Measurements from ENCODE around the gene DUSP16. TPM values are rescaled to one million over a fixed set of nuclear protein-coding genes. Genes with fewer than 3 reads are reported as not detected.
"Not testable (repeated sequence)": the region's sequence is repeated elsewhere in the genome, so short reads cannot be mapped to it uniquely, and the experiment has no call there.

The DUSP16 gene
- total RNA-seq, 1 donor = 2.4 TPM

DNA sequence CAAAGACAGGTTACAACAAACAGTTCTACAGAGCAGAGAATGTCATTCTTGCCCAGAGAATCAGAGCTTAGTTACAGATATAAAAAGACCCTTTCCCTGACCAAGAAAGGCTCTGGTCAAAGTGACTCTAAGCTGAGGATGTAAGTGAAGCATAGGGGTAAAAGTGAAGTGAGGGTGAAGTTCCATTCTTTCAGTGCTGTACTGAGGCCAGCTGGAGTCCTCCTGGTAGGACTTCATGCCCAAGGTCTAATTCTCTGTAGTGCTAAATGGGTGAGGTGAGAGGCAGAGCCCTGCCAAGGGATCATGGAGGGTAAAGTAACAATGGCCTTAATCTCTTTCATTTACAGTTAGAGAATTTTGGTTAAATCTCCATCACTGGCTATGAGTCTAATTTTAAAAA lies 38.5 kb downstream of the DUSP16 start:
- no peak for DNase-seq (ENCODE audit: low read depth in 2 of 3, low spot score in 2 of 3)

DNA sequence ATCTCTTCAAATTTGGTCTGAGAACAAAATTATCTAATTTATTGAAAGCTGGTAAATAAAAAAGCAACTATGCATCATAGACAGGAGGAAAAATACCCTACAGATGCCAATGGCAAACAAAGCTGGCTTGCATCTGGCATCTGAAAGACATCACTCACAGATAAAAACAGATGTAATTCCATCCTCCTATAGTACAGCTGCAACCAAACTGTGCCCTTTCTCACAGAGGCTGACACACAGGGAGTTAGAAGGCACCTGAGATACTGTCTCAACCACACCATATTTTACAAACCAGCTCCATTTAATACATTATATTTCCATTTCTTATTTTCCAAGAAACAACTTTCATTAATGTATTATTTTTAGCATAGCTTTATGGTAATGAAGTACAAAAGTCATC lies 39.4 kb downstream of the DUSP16 start:
- DNase-seq (ENCODE audit: low read depth in 2 of 3, low spot score in 2 of 3) = no peak

DNA sequence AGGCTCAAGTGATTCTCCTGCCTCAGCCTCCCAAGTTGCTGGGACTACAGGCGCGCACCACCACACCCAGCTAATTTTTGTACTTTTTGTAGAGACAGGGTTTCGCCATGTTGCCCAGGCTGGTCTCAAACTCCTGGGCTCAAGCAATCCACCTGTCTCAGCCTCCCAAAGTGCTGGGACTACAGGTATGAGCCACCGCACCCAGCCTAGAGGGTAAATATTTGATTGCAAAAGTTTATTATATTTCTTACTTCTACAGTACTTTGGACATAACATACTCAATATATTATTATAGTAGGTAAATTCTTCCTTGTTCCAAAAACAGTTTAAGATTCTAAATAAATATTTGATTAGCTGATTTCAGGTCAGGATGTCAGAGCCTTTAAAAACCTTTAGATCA lies 40.0 kb downstream of the DUSP16 start:
- not testable (repeated sequence) for DNase-seq (ENCODE audit: low read depth in 2 of 3, low spot score in 2 of 3)

DNA sequence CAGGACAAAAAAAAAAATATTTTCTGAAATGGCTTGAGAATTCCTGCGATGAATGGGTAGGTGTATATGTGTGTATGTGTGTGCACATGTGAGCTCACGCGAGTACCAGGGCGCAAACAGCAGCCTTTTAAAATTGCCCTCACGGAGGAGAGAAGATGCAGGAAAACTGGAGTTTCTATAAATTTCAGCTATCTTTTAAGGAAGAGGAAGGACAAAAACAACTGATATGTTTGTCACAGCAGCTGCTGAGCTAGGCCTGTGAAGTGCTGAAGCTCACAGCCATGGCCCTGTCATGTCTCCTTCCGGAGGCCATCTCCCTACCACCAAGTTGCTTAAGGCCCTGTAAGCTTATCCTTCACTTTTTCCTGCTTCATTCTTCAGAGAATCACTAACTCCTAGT lies 40.8 kb downstream of the DUSP16 start:
- no peak for DNase-seq (ENCODE audit: low read depth in 2 of 3, low spot score in 2 of 3)

DNA sequence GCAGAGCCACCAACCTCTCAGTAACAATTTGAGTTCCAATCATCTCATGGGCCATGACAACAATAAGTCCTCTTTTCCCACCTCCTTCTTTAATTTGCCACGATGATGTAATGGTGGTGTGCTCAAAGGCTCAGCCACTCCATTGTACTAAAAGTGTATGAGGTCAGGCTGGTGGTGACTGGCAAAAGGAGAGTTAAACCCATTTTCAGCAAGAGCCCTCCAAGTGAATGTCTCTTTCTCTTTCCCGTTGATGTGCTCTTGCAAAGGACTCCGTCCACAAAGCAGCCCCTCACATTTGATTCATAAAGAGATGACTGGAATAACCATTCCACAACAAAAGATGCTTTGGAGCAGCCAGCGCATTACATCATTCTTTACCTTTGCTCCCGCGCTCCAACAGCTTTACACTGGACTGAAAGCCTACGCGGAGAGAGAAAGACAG lies 41.6 kb downstream of the DUSP16 start:
- no peak for DNase-seq (ENCODE audit: low read depth in 2 of 3, low spot score in 2 of 3)

DNA sequence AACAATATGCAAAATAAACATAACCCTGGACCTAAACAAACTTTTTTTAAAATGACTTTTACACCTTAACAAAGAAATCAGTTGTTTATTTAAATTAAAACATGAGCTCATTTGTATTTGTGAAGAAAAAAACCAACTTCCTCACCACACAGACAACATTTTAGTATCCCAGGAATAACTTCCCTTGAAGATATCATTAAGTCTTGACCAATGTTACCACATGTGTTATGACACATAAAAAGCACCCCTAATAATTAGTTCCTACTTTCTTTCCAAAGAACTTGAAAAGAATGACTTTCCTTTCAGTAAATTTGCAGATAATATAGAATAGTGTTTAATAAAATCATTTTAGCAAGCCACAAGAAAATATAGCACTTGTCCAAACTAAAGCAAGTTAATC lies 42.4 kb downstream of the DUSP16 start:
- no peak for DNase-seq (ENCODE audit: low read depth in 2 of 3, low spot score in 2 of 3)

DNA sequence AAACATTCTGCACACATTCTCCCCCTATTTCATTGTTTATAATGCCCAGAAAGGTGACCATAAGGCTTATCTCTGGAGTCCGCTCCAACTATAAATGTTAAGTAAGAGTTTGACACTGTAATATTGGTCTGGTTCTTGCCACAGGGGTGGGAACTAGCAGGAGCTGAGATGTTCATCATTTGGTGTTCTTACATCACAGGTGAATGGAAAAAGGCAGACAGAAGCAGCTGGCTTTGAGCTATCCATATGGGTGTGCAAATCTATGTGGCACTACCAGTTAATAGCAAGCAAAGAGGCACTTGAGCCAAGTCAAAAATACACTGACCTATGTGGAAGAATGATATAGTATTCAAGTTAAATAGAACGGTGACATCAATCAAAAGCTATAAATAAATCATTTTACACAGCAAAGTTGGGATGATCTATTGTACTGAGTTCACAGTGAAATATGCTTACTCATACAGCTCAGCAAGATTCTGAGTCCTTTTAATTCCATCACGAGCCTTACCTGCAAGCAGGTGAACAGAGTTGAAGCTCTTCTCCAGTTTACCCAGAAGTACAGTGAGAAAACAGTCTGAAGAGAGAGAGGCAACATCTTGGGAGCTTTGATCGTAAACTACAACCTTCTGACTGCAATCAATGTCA lies 43.2 kb downstream of the DUSP16 start:
- no peak for DNase-seq (ENCODE audit: low read depth in 2 of 3, low spot score in 2 of 3)

DNA sequence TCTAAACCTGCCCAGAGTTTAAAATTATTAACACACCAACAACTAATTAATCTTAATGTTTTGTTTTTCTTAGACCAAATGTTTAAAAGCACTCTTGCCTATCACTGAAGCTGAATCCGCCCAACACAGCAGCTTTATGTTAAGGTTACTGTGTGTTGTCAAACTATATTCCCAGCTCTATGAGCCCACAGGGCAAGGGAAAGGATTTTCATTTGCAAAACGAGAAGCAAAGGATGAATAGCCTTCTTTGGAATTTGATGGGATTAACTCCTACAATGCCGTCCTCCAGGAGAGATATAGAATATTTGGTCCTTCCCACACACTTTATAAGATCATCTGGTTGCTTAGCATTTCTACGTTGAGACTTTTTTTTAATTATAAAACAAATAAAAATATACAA lies 43.7 kb downstream of the DUSP16 start:
- no peak for DNase-seq (ENCODE audit: low read depth in 2 of 3, low spot score in 2 of 3)

DNA sequence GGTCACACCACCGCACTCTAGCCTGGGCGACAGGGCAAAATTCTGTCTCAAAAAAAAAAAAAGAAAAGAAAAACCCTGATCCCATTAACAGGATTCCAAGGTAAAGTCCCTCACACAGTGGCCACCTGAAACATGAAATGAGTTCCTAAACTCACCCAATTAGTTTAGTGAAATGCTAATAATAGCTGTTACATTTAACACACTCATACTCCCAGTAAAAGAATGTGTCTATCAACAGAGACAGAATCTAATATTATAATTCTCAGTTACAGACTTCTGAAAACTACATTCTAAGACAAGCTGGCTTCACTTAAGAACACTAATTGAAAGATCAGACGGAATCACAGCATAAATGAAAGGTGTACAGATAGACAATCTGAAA lies 44.2 kb downstream of the DUSP16 start:
- no peak for DNase-seq (ENCODE audit: low read depth in 2 of 3, low spot score in 2 of 3)

DNA sequence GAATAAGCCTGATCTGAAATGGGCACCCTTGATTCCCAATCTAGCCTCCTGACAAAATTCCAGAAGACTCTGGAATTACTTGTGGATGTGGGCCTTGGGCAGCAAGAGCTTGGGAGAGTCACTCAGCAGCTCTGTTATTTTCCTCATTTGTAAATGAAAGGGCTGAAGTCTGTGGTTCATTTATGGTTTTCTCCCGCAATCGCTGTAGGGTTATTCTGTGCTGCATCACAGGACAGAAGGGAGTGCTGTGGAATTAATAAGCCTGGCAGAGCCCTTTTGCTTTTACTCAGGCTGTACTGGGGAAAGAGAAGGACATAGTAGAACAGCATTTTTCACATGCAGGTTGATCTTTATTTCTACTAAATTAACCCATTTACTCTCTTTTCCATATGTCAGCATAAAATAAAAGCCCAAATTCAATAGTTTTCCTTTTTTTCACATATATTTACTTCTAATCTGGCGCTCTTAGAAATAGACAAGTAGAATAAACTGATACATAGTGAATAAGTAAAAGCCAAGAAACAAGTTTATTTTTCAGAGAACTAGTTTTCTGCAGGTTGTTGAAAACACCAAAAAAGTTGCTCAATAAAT lies 49.2 kb downstream of the DUSP16 start:
- DNase-seq (ENCODE audit: low read depth in 2 of 3, low spot score in 2 of 3) = no peak

DNA sequence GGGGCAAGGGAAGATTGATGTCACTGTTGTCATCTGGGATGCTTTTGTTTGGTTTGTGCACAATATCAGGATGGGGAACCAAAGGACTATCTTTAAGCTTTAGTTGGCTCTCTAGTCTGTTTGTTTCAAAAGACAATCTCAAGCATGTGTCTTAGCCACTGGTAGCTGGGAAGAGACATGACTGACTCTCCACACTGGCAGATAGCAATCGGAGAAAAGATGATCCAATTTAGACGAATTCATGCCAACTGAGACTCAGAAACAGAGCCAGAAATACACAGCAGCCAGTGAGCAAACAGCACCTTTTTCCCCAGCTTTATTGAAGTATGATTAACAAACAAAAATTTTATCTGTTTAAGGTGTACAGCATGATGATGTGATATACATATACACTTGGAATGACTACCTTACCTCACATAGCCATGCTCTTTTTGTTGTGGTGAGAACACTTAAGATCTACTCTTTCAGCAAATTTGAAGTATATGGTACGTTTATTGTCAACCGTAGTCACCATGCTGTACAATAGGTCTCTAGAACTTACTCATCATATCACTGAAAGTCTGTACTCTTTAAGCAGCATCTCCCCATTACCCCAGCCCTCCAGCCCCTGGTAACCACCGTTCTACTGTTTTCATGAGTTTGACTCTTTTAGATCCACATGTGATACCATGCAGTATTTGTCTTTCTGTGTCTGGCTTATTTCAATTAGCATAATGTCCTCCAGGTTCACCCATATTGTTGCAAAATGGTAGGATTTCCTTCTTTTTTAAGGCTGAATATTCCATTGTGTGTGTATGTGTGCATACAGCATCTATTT lies 50.6 kb downstream of the DUSP16 start:
- no peak for DNase-seq (ENCODE audit: low read depth in 2 of 3, low spot score in 2 of 3)

DNA sequence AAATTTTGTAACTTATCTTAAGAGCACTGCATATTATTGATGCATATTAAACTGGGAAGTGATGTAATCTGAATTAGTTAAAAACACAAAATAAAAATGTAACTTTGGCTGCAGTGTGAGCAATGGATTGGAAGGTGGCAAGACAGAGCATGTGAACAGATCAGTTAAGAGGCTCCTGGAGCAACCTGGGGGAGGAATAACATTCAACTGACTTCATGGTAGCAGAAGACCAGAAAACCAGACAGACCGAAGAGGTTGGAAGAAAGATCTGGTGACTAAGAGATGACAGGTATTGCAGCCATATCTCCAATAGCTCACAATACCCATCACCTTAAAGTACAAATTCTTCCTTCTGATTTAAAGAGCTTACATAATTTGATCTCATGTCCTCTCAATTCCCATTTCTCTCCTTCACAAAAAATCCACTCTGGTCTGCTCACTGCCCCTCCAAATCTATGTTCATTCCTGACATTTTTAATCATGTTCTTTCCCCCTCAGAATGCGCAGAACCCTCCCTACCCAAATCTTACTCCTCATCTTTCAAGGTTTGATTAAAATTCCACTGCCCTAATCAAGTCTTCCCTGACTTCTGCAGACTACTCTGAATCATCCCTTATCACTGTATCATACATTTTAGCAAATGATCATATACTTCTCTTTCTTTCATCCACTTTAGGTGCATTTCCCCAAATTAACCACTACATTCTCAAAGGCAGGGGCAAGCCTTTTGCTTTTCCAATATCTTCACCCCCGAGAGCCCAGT lies 51.5 kb downstream of the DUSP16 start:
- no peak for DNase-seq (ENCODE audit: low read depth in 2 of 3, low spot score in 2 of 3)

DNA sequence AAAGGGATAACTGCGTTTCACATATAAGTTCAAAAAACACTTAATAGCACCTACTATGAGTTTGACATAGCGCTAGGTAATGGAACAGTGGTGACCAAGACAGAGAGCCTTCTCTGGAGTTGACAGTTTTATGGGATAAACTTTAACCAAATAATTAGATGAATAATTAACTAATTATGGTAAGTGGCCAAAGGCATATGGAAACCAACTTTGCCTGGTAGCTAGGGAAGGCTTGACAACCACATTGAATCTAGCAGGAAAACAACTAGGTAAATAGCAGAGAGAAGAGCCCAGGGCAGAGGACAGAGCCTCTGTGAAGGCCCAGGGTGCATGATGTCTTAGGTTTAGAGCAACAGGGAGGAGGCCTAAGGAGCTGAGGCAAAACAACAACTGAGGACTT lies 52.1 kb downstream of the DUSP16 start:
- DNase-seq (ENCODE audit: low read depth in 2 of 3, low spot score in 2 of 3) = no peak

DNA sequence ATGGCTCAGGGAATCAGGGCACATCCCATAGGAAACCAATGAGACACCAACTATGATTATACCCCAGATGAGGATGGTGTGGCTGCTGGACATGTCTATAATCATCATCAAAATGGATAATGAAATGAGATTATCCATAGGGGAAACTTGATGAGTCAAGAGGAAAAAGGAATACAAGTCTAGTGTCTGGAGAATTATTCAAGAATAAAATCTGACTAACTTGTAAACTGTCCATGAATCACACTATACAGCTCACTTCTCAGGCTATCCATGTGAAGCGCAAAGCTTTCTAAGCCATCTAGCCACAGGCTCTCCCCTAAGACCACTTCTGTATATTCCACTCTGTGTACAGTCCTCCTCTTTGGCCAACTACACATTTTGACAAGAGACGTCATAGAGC lies 52.5 kb downstream of the DUSP16 start:
- DNase-seq (ENCODE audit: low read depth in 2 of 3, low spot score in 2 of 3) = no peak

DNA sequence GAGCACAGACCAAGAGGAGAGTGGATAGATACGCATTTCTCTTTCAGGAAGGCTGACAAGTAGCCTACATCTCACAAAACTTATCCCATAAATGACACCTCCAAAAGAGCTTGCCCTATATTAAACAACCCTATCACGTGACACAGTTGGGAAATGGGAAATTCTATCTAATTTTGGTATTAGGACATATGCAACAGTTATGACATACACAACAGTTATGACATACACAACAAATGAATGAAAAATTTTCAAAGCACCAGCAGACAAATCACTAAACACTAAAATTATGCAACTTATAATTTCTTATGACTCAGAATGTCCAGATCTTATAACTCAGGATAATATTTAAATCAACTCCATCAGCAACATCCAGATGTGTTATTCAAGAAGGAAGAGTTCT lies 54.1 kb downstream of the DUSP16 start:
- no peak for DNase-seq (ENCODE audit: low read depth in 2 of 3, low spot score in 2 of 3)

DNA sequence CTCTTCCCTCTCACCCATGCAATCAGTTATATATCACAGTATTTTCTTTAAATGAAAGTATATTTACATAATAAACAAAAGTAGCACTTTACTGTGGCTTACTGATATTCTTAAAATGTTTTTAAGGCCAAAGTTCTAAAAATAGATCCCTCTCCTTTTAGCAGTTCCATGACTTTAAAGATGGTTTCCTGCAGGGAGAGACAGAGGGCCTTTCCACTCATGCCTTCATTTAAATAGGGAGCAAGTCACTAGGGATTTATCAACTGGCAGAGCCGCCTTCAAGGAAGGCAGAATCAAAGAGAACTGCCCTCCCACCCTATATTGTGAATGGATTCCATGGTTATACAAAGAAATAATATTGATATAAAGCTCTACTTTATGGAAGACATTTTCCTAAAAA lies 55.5 kb downstream of the DUSP16 start:
- no peak for DNase-seq (ENCODE audit: low read depth in 2 of 3, low spot score in 2 of 3)

DNA sequence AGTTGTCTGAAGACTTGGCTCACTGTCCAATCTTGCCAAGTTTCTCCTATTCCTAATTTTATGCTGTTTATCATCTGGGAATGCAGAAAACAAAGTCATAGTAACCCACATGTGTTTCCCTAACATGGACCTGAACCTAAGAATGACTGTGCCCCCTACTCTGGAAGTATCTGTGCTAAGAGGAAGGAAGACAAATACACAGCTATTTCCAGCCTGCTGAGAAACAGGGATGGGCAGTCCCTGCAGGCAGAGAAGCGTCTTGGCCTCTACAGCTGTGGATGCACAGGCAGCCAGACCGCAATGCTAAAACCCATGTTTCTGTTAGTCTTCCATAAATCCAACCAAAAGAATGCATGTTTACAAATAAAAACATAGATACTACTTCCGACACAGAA lies 56.2 kb downstream of the DUSP16 start:
- no peak for DNase-seq (ENCODE audit: low read depth in 2 of 3, low spot score in 2 of 3)

DNA sequence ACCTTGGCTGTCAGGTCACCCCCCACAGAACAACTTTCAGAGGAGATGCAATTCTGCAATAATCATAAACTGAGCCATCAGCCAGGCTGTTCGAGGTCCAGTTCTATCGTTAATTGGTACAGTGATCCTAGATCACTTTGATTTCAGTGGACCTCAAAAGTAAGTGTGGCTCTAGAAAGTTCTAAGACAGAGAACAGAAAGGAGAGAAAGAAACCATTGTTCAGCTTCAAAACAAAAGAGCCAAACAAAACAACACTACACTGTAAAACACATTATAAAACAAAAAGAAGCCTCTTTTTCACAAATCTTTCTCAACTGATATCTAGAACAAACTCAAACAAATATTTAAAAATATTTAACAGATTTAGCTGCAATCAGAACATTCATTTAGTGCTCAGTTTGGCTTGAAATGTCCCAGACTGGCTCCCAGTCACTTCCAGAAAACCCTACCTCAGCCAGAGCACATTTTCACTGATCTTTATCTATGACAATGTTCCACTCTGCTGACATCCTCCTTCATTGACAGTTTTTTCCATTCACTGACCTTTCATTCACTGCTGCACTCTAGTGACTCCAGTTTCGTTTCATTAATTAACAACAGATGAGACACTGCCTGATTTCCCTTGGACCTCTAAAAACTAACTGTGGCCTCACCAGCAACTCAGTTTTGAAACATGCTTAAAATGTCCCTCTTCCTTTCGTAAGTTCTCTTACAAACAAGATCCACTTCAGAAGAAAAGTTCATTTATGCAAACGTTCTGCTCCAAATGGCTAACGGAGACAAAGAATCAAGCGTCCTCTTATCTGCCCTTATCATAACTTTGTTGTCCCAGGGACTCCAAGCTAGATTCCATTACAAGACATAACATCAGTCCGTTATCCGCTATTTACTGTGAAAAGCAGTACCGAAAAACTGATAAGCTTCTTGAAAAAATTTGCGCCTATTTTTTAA lies 56.8 kb downstream of the DUSP16 start:
- no peak for DNase-seq (ENCODE audit: low read depth in 2 of 3, low spot score in 2 of 3)

DNA sequence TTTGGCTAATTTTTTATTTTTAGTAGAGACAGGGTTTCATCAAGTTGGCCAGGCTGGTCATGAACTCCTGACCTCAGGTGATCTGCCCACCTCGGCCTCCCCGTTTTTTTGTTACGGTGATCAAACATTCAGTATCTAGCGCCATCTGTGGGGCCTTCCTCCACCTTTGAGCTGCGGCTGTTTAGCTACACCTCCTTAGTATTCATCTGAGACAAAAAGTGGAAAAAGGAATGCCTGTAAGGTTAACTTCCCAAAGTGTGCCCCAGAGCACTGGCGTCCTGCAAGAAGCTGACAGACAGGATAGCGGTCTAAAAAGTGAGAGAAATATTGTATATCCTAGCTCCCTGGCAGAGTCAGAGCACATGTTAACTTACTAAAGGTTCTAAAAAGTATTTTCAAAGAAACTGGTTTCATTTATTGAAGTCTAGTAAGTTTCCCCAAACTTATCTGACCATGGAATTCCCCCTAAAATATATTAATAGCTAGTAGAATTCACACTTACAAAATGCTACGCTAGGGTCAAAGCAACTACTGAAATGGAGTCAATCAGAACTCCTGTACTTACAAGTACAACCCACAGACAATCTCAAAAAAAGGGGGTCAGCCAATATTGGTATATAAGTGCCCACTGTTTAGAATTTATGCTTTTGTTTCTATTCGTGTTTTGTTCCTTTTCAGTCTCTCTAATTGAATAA lies 59.1 kb downstream of the DUSP16 start:
- DNase-seq (ENCODE audit: low read depth in 2 of 3, low spot score in 2 of 3) = no peak

DNA sequence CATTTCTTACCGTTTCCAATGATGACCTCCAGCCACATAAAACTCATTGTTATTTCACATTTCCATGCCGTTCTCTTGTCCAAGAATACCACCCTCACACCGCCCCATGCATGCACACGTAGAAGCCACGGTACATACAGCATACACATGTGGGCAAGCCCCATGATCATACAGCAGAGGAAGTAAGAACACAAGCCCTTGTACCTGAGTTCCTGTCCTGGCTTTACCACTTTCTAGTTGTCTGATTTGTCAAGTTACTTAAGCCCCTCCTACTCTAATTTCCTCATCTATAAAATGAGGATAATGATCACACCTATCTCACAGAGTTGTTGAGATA lies 59.9 kb downstream of the DUSP16 start:
- DNase-seq (ENCODE audit: low read depth in 2 of 3, low spot score in 2 of 3) = no peak

Data from hematopoietic multipotent progenitor cell (in vitro differentiated cells).